ENCODE results near the gene PTPRM. TPM values are rescaled to one million over a fixed set of nuclear protein-coding genes. Genes with fewer than 3 reads are reported as not detected.

Gene PTPRM
- total RNA-seq, 1 donor from 2014 or later: 102 TPM

GRCh38 chr18:8287196-8287885, 720.2 kb downstream of the PTPRM start:
- DNase-seq (ENCODE audit: missing footprints): no peak
- intact Hi-C loops (cut with DNase I): no loop called here
- ATAC-seq: no peak

GRCh38 chr18:8288472-8289195, 721.5 kb downstream of the PTPRM start:
- DNase-seq (ENCODE audit: missing footprints) (no peak), ATAC-seq (peak; percentile 64)
- intact Hi-C loops (cut with DNase I): no loop called here

- no peak for DNase-seq (ENCODE audit: missing footprints)
- ATAC-seq: no peak
- intact Hi-C loops (cut with DNase I): no loop called here
Measured at GRCh38 chr18:8290435-8290834, 723.3 kb downstream of the PTPRM start.

GRCh38 chr18:8290913-8291312, 723.8 kb downstream of the PTPRM start:
- ATAC-seq (no peak), DNase-seq (ENCODE audit: missing footprints) (no peak)
- intact Hi-C loops (cut with DNase I): no loop called here

- intact Hi-C loops (cut with DNase I): no loop called here
- DNase-seq (ENCODE audit: missing footprints) (no peak), ATAC-seq (no peak)
Measured at GRCh38 chr18:8293184-8293583, 726.1 kb downstream of the PTPRM start.

- intact Hi-C loops (cut with DNase I): no loop called here
- DNase-seq (ENCODE audit: missing footprints) (no peak), ATAC-seq (no peak)
Measured at GRCh38 chr18:8296886-8297616, 729.9 kb downstream of the PTPRM start.

- intact Hi-C loops (cut with DNase I): no loop called here
- DNase-seq (ENCODE audit: missing footprints) (no peak), ATAC-seq (no peak)
Measured at GRCh38 chr18:8298186-8298585, 731.1 kb downstream of the PTPRM start.

GRCh38 chr18:8299054-8299980, 732.2 kb downstream of the PTPRM start:
- intact Hi-C loops (cut with DNase I): no loop called here
- no peak for ATAC-seq
- no peak for DNase-seq (ENCODE audit: missing footprints)

GRCh38 chr18:8300751-8301410, 733.8 kb downstream of the PTPRM start:
- intact Hi-C loops (cut with DNase I): no loop called here
- no peak for ATAC-seq
- no peak for DNase-seq (ENCODE audit: missing footprints)

- ATAC-seq (no peak), DNase-seq (ENCODE audit: missing footprints) (no peak)
- intact Hi-C loops (cut with DNase I): no loop called here
Measured at GRCh38 chr18:8301427-8302172, 734.5 kb downstream of the PTPRM start.

GRCh38 chr18:8303151-8303755, 736.1 kb downstream of the PTPRM start:
- intact Hi-C loops (cut with DNase I): no loop called here
- DNase-seq (ENCODE audit: missing footprints) (no peak), ATAC-seq (no peak)

- intact Hi-C loops (cut with DNase I): no loop called here
- DNase-seq (ENCODE audit: missing footprints) (no peak), ATAC-seq (no peak)
Measured at GRCh38 chr18:8307960-8308359, 740.8 kb downstream of the PTPRM start.

- no peak for ATAC-seq
- DNase-seq (ENCODE audit: missing footprints): no peak
- intact Hi-C loops (cut with DNase I): no loop called here
Measured at GRCh38 chr18:8313043-8313442, 745.9 kb downstream of the PTPRM start.

- DNase-seq (ENCODE audit: missing footprints): no peak
- intact Hi-C loops (cut with DNase I): no loop called here
- no peak for ATAC-seq
Measured at GRCh38 chr18:8314124-8314523, 747.0 kb downstream of the PTPRM start.

- intact Hi-C loops (cut with DNase I): no loop called here
- no peak for ATAC-seq
Measured at GRCh38 chr18:8319798-8320489, 752.8 kb downstream of the PTPRM start.

GRCh38 chr18:8322486-8322885, 755.4 kb downstream of the PTPRM start:
- DNase-seq (ENCODE audit: missing footprints) (no peak), ATAC-seq (no peak)
- intact Hi-C loops (cut with DNase I): no loop called here

More at GRCh38 chr18:8319798-8320489, 752.8 kb downstream of the PTPRM start:
- DNase-seq (ENCODE audit: missing footprints): no peak

Measured in Right ventricle myocardium inferior (tissue), 1 donor.